Measurements from ENCODE around the gene PHOSPHO2. TPM values are rescaled to one million over a fixed set of nuclear protein-coding genes. Genes with fewer than 3 reads are reported as not detected.

Gene PHOSPHO2
- total and polyA plus RNA-seq, 9 of the 15 experiments (the other 6 are each of a cell fraction or from before 2014, with no cell fraction given) = 7.8 to 19.1 (median 11.7) TPM

DNA sequence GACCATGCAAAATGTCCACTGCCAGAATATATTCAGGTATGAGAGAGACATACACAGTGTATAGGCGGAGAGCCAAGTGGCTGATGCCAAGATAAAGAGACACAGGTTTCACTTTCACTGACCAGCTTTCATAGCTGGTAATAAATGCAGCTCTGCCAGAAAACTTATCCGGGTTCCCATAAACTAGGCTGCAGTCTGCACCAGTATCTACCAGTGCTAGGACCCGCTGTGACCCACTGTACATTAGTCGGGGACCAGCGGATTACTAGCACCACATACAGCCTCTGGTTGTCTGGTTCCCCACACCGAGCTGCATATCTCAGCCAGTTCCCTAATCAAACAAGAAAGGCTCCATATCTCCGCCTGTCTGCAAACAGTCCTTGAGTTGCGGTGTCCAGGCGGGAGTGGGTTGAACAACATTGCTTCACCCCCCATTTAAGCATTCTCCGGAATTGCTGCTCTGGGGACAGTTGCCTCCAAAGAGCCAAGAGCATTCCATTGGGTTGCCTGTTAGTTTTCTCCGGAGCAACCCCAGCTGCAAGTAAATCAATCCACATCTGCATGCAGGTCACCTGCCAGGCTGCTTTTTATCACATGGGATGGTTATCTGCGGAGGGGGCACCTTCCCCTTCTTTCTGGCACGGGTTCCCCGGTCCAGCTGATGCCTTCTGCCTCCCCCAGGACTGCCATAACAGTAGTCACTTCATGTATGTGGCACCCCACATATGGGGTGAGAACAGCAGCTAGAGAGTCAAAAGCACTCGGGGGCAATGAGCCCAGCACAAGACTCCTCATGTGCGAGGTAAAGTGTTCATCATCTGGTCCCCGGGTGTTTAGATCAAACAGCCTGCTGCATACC, 21.3 kb downstream of the PHOSPHO2 start (continued):
- TF ChIP-seq, protein P1, sequence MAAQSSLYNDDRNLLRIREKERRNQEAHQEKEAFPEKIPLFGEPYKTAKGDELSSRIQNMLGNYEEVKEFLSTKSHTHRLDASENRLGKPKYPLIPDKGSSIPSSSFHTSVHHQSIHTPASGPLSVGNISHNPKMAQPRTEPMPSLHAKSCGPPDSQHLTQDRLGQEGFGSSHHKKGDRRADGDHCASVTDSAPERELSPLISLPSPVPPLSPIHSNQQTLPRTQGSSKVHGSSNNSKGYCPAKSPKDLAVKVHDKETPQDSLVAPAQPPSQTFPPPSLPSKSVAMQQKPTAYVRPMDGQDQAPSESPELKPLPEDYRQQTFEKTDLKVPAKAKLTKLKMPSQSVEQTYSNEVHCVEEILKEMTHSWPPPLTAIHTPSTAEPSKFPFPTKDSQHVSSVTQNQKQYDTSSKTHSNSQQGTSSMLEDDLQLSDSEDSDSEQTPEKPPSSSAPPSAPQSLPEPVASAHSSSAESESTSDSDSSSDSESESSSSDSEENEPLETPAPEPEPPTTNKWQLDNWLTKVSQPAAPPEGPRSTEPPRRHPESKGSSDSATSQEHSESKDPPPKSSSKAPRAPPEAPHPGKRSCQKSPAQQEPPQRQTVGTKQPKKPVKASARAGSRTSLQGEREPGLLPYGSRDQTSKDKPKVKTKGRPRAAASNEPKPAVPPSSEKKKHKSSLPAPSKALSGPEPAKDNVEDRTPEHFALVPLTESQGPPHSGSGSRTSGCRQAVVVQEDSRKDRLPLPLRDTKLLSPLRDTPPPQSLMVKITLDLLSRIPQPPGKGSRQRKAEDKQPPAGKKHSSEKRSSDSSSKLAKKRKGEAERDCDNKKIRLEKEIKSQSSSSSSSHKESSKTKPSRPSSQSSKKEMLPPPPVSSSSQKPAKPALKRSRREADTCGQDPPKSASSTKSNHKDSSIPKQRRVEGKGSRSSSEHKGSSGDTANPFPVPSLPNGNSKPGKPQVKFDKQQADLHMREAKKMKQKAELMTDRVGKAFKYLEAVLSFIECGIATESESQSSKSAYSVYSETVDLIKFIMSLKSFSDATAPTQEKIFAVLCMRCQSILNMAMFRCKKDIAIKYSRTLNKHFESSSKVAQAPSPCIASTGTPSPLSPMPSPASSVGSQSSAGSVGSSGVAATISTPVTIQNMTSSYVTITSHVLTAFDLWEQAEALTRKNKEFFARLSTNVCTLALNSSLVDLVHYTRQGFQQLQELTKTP (IDR thresholded peaks at IDR 0.05; ENCODE audit: low read depth in 1 of 2, partially characterized antibody in 2 of 2) = no peak
- no peak for TF ChIP-seq NR1H2 (CRISPR knock-in tag; IDR thresholded peaks at IDR 0.05)
- TF ChIP-seq, protein P2, sequence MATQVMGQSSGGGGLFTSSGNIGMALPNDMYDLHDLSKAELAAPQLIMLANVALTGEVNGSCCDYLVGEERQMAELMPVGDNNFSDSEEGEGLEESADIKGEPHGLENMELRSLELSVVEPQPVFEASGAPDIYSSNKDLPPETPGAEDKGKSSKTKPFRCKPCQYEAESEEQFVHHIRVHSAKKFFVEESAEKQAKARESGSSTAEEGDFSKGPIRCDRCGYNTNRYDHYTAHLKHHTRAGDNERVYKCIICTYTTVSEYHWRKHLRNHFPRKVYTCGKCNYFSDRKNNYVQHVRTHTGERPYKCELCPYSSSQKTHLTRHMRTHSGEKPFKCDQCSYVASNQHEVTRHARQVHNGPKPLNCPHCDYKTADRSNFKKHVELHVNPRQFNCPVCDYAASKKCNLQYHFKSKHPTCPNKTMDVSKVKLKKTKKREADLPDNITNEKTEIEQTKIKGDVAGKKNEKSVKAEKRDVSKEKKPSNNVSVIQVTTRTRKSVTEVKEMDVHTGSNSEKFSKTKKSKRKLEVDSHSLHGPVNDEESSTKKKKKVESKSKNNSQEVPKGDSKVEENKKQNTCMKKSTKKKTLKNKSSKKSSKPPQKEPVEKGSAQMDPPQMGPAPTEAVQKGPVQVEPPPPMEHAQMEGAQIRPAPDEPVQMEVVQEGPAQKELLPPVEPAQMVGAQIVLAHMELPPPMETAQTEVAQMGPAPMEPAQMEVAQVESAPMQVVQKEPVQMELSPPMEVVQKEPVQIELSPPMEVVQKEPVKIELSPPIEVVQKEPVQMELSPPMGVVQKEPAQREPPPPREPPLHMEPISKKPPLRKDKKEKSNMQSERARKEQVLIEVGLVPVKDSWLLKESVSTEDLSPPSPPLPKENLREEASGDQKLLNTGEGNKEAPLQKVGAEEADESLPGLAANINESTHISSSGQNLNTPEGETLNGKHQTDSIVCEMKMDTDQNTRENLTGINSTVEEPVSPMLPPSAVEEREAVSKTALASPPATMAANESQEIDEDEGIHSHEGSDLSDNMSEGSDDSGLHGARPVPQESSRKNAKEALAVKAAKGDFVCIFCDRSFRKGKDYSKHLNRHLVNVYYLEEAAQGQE (IDR thresholded peaks at IDR 0.05; ENCODE audit: borderline replicate concordance) = no peak
- TF ChIP-seq, protein P2 (CRISPR knock-in tag; IDR thresholded peaks at IDR 0.05; ENCODE audit: low read depth) = no peak
- TF ChIP-seq ZNF143 (CRISPR knock-in tag; IDR thresholded peaks at IDR 0.05) = no peak
- no peak for TF ChIP-seq ATF3 (IDR thresholded peaks at IDR 0.05)
- TF ChIP-seq ATF3 (CRISPR knock-in tag; conservative IDR thresholded peaks at IDR 0.05) = no peak
- TF ChIP-seq FOXM1 (IDR thresholded peaks at IDR 0.05; ENCODE audit: low read depth) = 0 out of 2 replicates have a peak, but pooled peaks have one; percentile 14
- no peak for TF ChIP-seq FOXM1 (CRISPR knock-in tag; IDR thresholded peaks at IDR 0.05; ENCODE audit: low read depth)
- TF ChIP-seq MED1 (CRISPR knock-in tag; IDR thresholded peaks at IDR 0.05; ENCODE audit: borderline replicate concordance) = no peak
- TF ChIP-seq SPI1 (IDR thresholded peaks at IDR 0.05; ENCODE audit: borderline replicate concordance, low read depth, low read length) = peak; percentile 84
- TF ChIP-seq FOXA3 (CRISPR knock-in tag; conservative IDR thresholded peaks at IDR 0.05 in 1 of 2, IDR thresholded peaks at IDR 0.05 in 1 of 2) = peak in 1 of 2 experiments; percentile 78; a peak in 2 of 4 replicates
- no peak for TF ChIP-seq NR2C2 (CRISPR knock-in tag; IDR thresholded peaks at IDR 0.05)
- TF ChIP-seq NR2C2 (tag; IDR thresholded peaks at IDR 0.05) = no peak
